ENCODE results near the gene KXD1.

- TF ChIP-seq, protein P1, sequence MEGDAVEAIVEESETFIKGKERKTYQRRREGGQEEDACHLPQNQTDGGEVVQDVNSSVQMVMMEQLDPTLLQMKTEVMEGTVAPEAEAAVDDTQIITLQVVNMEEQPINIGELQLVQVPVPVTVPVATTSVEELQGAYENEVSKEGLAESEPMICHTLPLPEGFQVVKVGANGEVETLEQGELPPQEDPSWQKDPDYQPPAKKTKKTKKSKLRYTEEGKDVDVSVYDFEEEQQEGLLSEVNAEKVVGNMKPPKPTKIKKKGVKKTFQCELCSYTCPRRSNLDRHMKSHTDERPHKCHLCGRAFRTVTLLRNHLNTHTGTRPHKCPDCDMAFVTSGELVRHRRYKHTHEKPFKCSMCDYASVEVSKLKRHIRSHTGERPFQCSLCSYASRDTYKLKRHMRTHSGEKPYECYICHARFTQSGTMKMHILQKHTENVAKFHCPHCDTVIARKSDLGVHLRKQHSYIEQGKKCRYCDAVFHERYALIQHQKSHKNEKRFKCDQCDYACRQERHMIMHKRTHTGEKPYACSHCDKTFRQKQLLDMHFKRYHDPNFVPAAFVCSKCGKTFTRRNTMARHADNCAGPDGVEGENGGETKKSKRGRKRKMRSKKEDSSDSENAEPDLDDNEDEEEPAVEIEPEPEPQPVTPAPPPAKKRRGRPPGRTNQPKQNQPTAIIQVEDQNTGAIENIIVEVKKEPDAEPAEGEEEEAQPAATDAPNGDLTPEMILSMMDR (IDR thresholded peaks at IDR 0.05) = peak in 1 of 2 donors; percentile 24
- no peak for TF ChIP-seq POLR2AphosphoS5 (IDR thresholded peaks at IDR 0.05)
Measured at GRCh38 chr19:18522124-18522861, 35.4 kb upstream of the KXD1 start.
